GM19035 (cell line): Measurements from ENCODE around the gene HHAT.

Experiments used
- ATAC-seq: cut with Tn5 transposase; IDR thresholded peaks from one replicate; pipeline ENCODE4 v1.9.1; 2021; ENCODE audit not compliant: unreplicated experiment

The HHAT gene

DNA sequence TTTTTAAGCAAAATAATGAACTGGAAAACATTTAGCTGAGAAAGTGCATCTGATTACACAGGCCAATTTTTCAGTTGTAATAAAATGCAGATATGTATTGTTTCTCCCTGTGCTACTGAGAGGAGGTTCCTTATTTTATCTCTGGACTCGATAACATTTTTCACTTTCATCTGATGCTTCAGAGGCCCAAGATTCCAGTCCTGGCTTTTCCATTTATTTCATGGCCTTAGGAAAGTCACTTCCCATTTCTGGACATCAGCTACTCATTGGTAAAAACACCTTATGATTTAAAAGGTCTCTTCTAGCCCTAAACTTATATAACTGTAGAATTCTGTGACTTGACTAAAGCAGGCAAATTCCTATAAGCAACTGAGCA lies 203.5 kb downstream of the HHAT start:
- no peak for ATAC-seq

DNA sequence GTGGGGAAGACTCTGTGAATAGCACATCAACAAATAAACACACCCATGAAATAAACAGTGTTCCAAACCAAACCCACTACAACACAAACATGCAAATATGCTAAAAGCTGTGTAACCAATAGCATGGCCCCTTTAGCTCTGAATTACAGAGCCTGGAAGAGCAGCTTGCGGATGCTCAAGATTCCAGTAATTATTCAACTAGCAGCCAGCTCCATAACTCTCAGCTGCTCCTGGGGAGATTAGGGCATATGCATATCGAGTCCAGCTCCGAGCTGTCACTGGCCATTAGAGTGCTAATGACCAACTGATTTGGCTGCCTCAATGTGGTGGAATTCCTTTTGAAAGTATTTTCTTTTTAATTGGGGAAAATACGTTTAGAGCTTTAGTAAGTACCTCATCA lies 207.1 kb downstream of the HHAT start:
- no peak for ATAC-seq

DNA sequence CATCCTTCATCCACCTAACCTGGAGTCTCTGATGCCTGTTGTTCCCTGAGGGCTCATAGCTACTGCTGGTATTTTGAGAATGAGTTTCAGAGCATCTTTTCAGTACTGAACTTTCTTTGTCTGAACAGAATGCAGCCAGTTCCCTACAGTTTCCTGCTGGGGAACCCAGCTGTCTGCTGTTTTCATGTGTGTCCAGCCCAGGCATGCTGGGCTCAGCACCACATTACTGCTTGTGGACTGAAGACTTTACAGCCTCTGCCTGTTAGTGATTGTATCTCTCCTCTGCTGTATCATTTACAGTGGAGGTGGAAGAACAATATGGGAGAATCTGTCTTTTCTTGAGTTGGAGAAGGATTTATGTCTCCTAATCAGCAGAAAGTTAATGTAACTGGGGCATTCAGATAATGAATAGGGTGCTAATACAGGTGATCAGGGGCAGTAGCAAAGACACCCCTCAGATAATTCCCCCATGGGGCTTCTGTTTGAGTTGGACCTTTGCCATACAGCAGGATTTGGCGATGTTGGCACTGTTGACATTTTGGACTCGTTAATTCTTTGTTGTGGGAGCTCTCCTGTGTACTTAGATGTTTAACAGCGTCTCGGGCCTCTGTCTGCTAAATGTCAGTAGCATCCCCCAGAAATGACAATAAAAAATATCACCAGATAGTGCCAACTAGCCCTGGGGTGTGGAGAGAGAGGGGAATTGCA lies 207.7 kb downstream of the HHAT start:
- ATAC-seq: no peak

DNA sequence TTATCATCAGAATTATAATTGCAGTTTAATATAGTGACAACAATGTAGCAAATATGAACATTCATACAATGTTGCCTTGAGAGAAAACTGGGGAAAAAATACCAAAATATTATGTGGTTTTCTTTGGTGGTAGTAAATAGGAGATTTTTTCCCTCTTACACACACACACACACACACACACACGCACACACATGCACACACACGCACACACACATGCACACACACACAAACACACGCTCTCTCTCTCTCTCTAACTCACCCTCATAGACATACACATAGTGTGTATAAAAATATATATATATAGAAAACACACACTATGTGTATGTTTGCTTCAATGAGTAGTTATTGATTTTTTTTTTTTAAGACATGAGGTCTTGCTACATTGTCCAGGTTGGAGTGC lies 211.6 kb downstream of the HHAT start:
- no peak for ATAC-seq

DNA sequence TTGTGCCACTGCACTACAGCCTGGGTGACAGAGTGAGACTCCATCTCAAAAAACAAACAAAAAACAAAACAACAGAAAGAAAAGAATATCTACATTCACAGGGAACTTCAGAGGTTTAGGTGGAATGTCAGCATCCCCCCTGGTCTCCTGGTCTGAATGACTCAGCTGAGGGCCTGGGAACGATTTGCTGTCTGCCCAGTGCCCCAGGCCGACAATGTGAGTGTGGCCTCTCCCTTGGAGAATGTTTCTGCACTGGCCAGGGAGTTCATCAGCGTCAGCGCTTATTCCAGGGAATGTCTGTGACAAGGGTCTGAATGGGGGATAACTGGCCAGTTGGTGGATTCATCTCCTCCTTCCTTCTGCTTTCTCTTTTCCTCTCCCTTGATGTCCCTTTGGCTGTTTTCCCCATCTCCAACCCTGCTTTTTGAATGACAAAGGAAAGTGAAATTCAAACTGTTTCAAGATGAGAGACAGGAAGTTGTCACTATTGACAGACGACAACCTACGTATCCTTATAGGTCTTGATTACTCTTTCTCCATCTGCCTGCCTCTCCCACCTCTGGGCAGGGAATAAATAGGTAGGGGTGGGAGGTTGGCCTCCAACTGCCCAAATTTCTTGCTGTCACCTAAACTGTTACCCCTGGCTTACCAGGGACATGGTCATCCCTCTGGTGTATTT lies 213.1 kb downstream of the HHAT start:
- no peak for ATAC-seq

DNA sequence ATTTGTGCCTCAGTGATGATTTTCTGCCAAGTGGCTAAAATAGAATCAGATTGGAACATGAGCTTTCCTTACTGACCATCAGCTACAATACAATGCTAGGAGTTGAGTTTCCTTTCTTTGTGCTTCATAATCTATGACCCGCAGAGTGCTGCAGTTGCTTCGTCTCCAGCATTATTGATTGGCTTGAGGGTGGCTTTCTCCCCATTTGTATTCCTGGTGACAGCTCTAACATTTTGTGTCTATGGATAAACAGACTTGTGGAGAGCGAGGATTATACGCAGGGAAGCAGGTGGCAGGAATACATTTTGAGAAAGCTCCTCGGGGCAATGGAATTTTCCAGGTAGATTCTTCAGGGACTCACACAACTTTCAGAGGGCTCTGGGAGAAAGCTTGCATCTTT lies 223.2 kb downstream of the HHAT start:
- ATAC-seq: no peak

DNA sequence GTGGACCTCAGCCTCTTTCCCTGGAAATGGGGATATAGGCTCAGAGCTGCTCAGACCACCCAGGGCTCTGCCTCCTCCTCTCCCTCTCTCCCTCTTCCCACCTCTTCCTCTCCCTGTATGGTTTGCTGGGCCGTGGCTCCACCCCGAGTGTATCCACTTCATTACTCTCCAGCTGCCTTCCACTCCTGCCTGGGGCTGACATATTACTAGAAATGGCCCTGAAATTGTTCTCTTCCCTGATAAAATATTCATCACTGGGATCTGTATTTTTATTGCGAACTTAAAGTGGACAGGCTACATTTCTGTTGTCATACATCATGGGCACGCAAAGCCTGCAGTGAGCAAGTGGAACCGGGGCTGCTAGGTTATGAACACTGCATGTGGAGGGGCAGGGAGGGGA lies 225.0 kb downstream of the HHAT start:
- ATAC-seq: no peak

DNA sequence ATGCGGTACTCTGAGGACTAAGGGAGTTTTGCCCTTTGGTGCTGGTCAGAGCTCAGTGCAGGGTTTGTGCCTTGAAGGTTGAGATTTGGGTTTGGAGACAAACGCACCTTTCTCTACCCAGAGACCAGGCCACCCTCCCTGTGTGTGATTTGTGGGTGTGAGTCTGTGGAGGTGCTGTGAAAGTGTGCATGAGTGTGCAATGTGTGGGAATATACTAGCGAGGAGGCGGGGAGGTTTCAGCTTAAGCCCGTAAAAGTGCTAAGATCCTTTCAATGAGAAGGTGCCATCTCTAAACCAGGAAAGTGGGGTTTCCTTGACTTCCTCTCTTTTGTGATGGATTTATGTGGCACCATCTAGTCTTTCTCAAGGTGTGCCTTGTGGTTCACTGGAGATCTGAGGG lies 225.7 kb downstream of the HHAT start:
- no peak for ATAC-seq

DNA sequence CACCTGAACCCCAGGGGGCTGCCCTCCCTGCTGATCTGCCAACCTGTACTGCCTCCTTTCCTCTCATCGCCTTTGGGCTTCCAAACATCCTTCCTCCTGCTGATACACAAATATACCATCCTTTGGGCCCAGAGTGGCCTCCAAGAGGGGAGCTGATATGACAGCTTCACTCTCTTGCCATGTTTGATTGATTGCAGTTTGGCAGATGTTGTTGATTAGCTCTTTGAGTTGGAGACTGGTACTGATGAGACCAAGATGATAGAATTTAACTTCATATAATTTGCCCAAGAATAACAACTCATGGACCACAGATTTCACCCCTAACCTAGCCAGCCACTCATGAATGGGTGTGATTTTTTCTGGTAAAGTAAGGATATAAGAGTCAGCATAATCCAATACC lies 227.8 kb downstream of the HHAT start:
- no peak for ATAC-seq

DNA sequence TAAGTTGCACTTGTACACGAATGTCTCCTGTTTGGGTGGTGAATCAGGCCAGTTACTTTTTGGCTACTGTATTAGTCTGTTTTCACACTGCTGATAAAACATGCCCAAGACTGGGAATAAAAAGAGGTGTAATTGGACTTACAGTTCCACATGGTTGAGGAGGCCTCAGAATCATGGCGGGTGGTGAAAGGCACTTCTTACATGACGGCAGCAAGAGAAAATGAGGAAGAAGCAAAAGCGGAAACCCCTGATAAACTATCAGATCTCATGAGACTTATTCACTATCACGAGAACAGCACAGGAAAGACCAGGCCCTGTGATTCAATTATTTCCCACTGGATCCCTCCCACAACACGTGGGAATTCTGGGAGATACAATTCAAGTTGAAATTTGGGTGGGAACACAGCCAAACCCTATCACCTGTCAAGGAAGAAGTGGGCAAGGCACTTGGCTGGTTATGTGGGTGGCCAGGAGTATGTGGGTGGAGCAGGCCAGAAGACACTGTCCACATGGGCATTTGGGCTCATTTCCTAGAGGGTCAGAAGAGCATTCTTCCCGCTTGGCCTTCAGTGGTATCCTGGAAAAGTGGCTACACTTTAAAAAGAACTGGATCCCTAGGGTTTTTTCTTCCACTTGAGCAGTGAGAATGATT lies 228.8 kb downstream of the HHAT start:
- no peak for ATAC-seq

DNA sequence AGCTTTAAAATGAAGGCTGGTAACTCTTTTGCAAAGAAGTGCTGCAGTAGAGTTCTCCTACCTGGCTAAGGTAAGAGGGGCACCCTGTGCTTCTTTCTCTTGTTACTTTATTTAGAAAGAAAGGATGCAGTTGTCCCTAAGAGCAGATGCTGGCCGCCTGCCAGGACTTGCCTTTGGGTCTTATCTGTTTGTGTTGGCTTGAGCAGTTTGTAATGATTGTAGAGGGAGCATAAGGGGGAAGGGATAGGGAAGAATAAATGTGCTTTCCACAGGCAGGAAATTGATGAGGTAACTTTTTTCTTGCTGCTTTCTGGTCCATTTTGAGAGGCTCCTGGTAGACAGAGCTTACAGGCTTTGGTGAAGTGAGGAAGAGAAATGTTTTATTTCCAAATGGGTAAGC lies 229.6 kb downstream of the HHAT start:
- no peak for ATAC-seq

DNA sequence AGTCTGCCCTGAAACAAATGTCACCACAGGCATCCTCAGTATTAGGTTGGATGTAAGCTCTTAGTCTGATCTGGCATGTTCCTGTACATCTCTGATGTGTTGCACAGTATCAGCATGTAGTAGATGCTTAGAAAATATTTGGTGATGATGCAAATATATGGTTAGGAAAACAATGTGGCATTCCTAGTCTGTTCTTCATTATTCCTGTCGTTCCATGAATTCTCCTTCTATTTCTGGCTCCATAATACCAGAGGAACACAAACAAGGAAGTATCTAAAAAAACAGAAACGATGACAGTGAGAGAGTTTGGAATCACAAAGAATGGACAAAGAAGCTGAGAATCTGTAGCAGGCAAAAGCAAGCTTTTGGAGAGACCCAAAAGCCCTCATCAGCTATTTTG lies 236.6 kb downstream of the HHAT start:
- no peak for ATAC-seq

DNA sequence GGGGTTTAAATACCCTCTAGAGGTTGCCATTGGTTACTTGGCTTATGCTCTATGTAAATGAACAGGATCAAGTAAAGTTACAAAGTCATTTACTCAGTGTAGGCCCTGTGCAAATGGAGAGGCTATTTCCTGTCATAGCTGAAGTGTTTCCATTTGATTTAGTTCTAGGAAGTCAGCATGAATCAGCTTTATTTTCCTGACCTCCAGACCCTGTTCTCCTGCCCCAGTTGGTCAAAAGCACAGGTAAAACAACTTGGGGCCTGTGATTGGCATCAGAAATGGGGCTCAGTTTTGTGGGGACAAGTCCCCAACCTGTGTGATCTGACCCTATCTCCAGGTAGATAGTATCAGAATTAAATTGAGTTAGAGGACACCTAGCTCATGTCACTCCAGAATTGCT lies 239.9 kb downstream of the HHAT start:
- ATAC-seq: no peak

DNA sequence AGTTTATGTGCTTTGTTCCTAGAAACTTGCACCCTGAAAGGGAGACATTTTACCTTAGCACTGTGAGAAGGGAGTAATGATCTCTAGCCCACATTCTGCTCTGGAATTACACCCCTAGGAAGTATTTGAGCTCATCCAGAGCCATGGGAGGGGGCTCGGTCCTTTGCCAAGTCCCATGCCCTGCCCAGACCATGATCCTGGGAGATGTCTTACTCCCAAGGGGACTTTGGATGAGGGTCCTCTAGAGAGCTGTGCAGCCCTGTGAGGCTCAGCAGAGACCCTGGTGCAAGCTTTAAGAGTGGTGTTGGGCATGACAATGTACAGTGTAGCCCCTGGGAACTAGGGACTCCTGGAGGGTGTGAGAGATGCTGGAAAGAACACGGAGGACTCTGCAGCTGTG lies 241.4 kb downstream of the HHAT start:
- no peak for ATAC-seq

DNA sequence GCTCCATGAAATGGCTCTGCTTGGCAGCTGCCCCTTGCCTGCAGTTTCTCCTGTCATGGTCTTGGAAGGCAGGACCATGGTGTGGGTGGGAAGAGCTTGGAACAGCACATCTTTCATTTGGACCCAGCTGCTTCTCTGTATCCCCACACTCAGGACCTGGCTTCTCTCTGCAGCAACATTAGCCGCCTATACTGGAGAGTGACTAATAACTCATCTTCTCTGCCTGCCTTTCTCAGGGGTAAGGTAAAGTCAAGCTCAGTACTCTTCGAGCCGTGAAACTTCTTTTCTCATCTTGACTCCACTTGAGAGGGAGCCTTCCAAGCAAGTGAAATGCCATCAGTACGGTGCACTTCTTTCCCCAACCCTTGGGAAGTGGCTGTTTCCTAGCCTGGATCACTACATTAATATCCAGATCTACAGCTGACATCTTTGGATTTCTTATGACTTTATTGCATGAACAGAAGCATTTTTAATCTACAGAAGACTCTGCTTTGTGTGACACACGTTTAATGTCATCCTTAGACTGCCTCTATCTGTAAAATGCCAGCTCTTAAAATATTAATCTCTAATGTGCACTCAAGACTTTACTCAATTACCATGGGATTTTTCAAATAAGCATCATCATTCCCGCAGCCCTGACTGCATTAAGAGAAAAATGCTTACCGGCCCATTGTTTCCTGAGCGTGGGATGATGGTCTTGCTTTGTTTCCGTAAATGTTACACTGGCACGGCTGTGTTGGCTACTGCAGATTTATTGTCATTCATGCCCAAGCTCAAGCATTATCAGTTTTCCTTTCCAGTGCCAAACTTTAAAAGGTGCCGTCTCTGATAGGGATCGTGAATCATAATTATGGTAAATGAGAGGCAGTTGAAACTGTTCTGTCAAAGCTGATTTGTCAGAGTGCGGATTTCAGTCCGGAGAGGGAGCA lies 242.9 kb downstream of the HHAT start:
- ATAC-seq: no peak

DNA sequence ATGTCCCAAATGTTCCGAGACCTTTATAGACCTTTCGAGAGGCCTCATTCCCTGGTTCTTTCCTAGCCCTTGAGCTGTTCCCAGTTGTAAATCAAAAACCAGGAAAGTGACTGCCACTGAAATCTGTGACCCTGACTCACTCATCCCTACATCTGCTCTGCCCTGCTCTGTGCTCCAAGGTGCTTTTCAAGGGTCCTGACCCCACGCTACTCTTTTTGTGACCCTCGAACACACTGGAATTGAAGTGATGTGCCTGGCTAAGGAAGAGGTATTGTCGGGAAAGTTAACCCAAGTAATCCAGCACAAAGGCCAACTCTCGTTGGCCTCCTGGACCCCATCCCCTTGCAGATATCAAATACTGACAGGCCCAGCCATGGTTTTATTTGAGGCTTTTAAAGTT lies 244.4 kb downstream of the HHAT start:
- no peak for ATAC-seq

DNA sequence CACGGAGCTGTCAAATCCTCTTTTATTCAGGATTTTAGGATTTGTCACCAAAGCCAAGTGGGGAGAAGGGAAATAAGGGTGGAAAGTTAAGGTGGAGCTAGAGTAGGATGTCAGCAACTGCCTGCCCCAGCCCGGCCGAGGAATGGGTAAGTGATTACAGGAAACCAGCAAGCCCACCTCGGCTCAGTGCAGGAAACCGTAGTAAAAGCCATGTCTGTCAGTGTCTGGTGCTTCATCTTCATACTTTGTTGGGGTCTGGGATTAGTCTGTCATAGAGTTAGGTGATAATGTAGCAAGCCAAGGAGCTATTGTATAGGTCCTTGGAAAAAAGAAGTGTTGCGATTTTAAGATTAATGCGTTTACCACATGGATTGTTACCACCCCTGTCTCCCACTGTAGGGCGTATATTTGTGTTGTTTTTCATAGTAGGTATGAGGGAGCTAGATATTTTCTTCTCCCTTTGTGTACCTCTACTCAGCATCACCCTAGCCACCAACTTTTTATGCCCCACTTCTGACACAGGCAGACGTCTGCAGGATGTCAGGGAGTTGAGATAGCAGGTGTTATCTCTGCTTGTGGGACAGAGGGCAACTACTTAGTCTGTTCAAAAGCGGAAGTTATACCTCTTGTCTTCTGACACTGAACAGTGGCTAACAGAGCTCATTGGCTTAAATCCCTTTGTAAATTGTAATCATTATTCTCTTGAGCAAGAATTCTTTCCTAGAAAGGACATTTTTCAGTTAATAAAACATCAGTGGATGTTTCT lies 253.7 kb downstream of the HHAT start:
- no peak for ATAC-seq

DNA sequence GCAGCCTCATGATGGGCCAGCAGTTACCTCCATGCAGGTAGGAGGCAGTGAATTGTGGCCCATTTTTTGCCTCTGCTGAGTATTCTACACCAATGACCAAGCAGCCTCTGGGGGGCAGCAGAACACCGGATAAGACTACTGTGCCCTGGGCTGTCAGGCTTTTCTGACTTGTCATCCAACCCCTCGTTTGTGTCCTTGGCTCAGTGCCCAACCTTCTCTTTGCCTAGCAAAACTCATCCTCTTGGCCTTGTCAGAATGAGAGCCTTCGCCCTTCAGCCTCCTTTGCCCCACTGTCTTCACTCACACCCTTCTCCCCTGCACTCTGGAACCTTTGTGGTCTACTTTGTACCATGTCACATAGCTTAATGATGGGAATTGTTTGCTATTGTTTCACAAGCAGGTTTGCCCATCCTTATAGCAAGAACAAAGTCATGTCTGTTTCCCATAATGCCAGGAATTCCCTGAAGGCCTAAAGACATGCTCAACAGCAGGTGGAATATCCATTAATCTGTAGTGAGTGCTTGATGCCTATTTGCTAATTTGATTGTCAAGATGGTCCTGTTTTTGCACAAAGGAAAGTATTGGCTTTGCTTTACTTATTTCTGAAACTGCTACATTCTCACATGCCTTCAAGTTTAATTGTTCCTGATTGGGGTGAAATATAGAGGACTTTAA lies 255.9 kb downstream of the HHAT start:
- peak; percentile 93 for ATAC-seq

DNA sequence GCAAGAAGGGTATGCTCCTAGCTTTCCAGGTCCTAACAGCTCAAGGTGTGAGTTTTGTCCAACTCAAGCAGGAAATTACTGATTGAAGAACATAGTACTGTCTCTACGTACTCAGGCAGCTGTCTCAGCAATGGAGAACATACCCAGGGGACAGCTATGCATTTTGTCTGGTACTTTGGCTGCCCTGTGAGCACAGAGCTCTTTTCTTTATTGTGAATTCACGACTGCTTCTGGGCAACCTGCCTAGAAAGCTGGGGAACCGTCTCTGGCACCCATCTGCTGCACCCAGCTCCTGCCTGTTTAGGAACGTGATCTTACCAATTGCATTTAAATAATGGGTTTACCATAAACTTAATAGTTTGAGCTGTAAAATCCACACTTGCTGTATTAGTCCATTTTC lies 258.1 kb downstream of the HHAT start:
- no peak for ATAC-seq

DNA sequence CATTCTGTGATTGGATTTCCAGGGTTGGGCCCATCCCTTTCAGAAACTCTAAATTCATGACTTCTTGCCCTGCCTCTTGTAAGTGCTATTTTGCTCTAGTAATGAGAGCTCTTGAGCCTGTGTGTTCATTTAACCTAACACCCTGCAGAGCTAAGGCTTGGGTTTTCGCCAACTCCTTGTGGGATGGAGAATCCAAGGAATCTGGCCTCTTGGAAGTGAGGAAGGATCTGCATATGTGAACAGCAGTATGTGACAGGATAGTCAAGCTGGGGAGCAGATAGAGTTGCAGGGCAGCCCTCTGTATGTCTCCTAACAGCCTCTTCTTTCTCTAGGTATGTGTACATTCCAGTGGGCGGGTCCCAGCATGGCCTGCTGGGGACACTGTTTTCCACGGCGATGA lies 258.9 kb downstream of the HHAT start:
- ATAC-seq: no peak
